HepG2 (cell line): ENCODE data around the gene PKD1L1. TPM values are rescaled to one million over a fixed set of nuclear protein-coding genes. Genes with fewer than 3 reads are reported as not detected.

Experiments used
- ATAC-seq: fragments of 200-7000 bp; cut with Tn5 transposase; 3 replicates; pipeline ENCODE4 v1.9.1; 2020; ENCODE audit warnings: mild to moderate bottlenecking, moderate library complexity
- BruUV-seq: library from RNA; stranded (reverse); fragments of 400-500 nt; replicated peaks from 2 replicates; lab custom pipeline; 2021; lab: Mats Ljungman, UMichigan
- CTCF ChIA-PET: fragments of 300-600 bp; formaldehyde crosslinking; extraction: SDS; loops from one replicate; lab custom pipeline; 2021; ENCODE audit warnings: low total read pairs, inconsistent platforms, low intra/inter-chr PET ratio; lab: Yijun Ruan, JAX
- POLR2A ChIA-PET: fragments of 350-600 bp; sonication (Branson Sonifier 250); formaldehyde crosslinking; loops from one replicate; lab custom pipeline; 2020; ENCODE audit warnings: antibody characterized with exemption, inconsistent platforms; lab: Yijun Ruan, JAX
- DNase-seq: peaks from one replicate; pipeline ENCODE4 v3.0.0-alpha.2; 2015; ENCODE audit warnings: low spot score
- FAIRE-seq: peaks from 3 replicates; lab custom pipeline; 2011; peaks lifted over from hg19 to GRCh38; lab: Jason Lieb, UNC
- H2AFZ ChIP-seq: one replicate; pipeline ENCODE4 v1.6.1; 2011; ENCODE audit warnings: low read length, inconsistent platforms
- H3K27ac ChIP-seq: fragments of 300-600 bp; 3 replicates; pipeline ENCODE4 v1.8.0; 2011; ENCODE audit warnings: mixed run types, mild to moderate bottlenecking, mixed read lengths, low read length, inconsistent platforms; ENCODE audit not compliant: insufficient read depth; ENCODE audit errors: extremely low read length
- H3K27me3 ChIP-seq, 2 experiments: fragments of 200-600 bp in 1 of 2; 2 replicates in 1 of 2; 3 replicates in 1 of 2; pipeline versions ENCODE4 v1.6.0 to v1.8.0; 2011; ENCODE audit warnings: low read length in 2 of 2, mild to moderate bottlenecking in 2 of 2, moderate library complexity in 2 of 2, inconsistent platforms in 1 of 2; ENCODE audit not compliant: insufficient read depth in 2 of 2, control insufficient read depth in 1 of 2
- H3K36me3 ChIP-seq, 2 experiments: fragments of 200-600 bp in 1 of 2; replicated peaks in 1 of 2; 2 replicates in 1 of 2; 3 replicates in 1 of 2; pipeline versions ENCODE4 v1.5.1 to v1.8.0; 2011; ENCODE audit warnings: low read length in 2 of 2, inconsistent platforms in 1 of 2; ENCODE audit not compliant: insufficient read depth in 2 of 2, control insufficient read depth in 1 of 2
- H3K4me1 ChIP-seq: 2 replicates; pipeline ENCODE4 v1.5.1; 2012; ENCODE audit warnings: low read length, inconsistent platforms; ENCODE audit not compliant: insufficient read depth
- H3K4me2 ChIP-seq: 2 replicates; pipeline ENCODE4 v1.6.0; 2011; ENCODE audit warnings: low read depth, low read length, inconsistent platforms
- H3K4me3 ChIP-seq, 3 experiments: fragments of 200-600 bp in 1 of 3; sonication (generic), shearing (Covaris generic) in 1 of 3; replicated peaks in 1 of 3; 2 replicates each; pipeline ENCODE4 v1.5.1; 2011 to 2016; ENCODE audit warnings: low read length in 3 of 3, inconsistent platforms in 2 of 3, low read depth in 2 of 3, mild to moderate bottlenecking in 2 of 3, control low read depth in 1 of 3, mixed read lengths in 1 of 3; ENCODE audit not compliant: insufficient read depth in 1 of 3
- H3K79me2 ChIP-seq: one replicate; pipeline ENCODE4 v1.6.1; 2011; ENCODE audit warnings: low read length, inconsistent platforms; ENCODE audit not compliant: insufficient read depth
- H3K9ac ChIP-seq: 2 replicates; pipeline ENCODE4 v1.6.0; 2011; ENCODE audit warnings: mild to moderate bottlenecking, low read depth, low read length, inconsistent platforms; ENCODE audit not compliant: insufficient read depth
- H3K9me3 ChIP-seq: 2 replicates; pipeline ENCODE4 v1.5.1; 2012; ENCODE audit warnings: mild to moderate bottlenecking, low read length
- H4K20me1 ChIP-seq: 2 replicates; pipeline ENCODE4 v1.6.0; 2011; ENCODE audit warnings: inconsistent platforms, mild to moderate bottlenecking, low read length, moderate library complexity; ENCODE audit not compliant: insufficient read depth
- EP300 ChIP-seq, 3 experiments: sonication (generic) in 1 of 3; formaldehyde crosslinking in 1 of 3; IDR thresholded peaks; 2 replicates each; pipeline versions ENCODE4 v1.5.1 to v1.6.1; 2011 to 2020; ENCODE audit warnings: low read depth in 2 of 3, low read length in 2 of 3, borderline replicate concordance in 1 of 3, improper control_type of control experiment in 1 of 3, mild to moderate bottlenecking in 1 of 3, missing genetic modification reagents in 1 of 3, moderate library complexity in 1 of 3
- HBP1 ChIP-seq: IDR thresholded peaks from 2 replicates; pipeline ENCODE4 v1.6.1; 2016; ENCODE audit warnings: low read depth, control low read depth
- HMGXB3 ChIP-seq: sonication (generic); formaldehyde crosslinking; IDR thresholded peaks from 2 replicates; pipeline ENCODE4 v1.4.0; 2020; ENCODE audit warnings: missing genetic modification reagents, borderline replicate concordance
- HNF4A ChIP-seq: sonication (generic); formaldehyde crosslinking; IDR thresholded peaks from 2 replicates; pipeline ENCODE4 v1.4.0; 2020; ENCODE audit warnings: missing genetic modification reagents
- MTF1 ChIP-seq: sonication (generic); formaldehyde crosslinking; IDR thresholded peaks from 2 replicates; pipeline ENCODE4 v1.5.0; 2020; ENCODE audit warnings: missing genetic modification reagents
- MTF2 ChIP-seq: sonication (generic); formaldehyde crosslinking; IDR thresholded peaks from 2 replicates; pipeline ENCODE4 v1.5.0; 2020; ENCODE audit warnings: missing genetic modification reagents, borderline replicate concordance
- ZNF629 ChIP-seq: sonication (generic); formaldehyde crosslinking; conservative IDR thresholded peaks from 2 replicates; pipeline ENCODE4 v1.5.0; 2020; ENCODE audit warnings: missing genetic modification reagents
- WGBS: methylation state at CpG from one replicate; pipeline ENCODE4 v1.1.6; 2017; ENCODE audit warnings: low lambda C conversion rate; 5-methylcytosine and 5-hydroxymethylcytosine counted together
- in situ Hi-C: cut with HindIII; loops from 2 replicates; pipeline ENCODE4 v1.10.0; 2017; ENCODE audit warnings: low pct_unique_long_range_greater_than_20kb; ENCODE audit not compliant: extremely low pct_ligation_motif_present
- intact Hi-C: fragments of 100-400 bp; cut with micrococcal nuclease; formaldehyde crosslinking; loops from one replicate; pipeline ENCODE4 v1.10.0; 2022; ENCODE audit not compliant: unreplicated experiment
- polyA plus RNA-seq, 8 experiments: library from polyadenylated mRNA; depleted of rRNA in 3 of 8; stranded (reverse) in 7 of 8; unstranded in 1 of 8; fragments of >200 nt; fragmentation: Illumina TruSeq in 4 of 8; extraction: Trizol in 4 of 8; gene quantifications; 2 replicates each; pipeline versions ENCODE4 v1.2.1 to v1.2.3, GENCODE V29; 2011 to 2016; ENCODE audit warnings: low read depth in 4 of 8, missing spikeins in 1 of 8, mixed read lengths in 1 of 8; ENCODE audit not compliant: insufficient read depth in 1 of 8
- total RNA-seq, 5 experiments: library from RNA; depleted of rRNA; stranded (reverse); fragments of >200 nt; fragmentation: Illumina TruSeq; extraction: Trizol; gene quantifications; 2 replicates each; pipeline ENCODE4 v1.2.3, GENCODE V29; 2016; ENCODE audit warnings: low read depth in 1 of 5
- TF ChIP-seq, protein P1 (sequence below): sonication (generic); formaldehyde crosslinking; conservative IDR thresholded peaks from 2 replicates; pipeline ENCODE4 v1.8.1; 2023; ENCODE audit warnings: missing genetic modification reagents
- TF ChIP-seq, protein P2 (sequence below), 2 experiments: IDR thresholded peaks; 2 replicates each; pipeline ENCODE4 v1.6.1; 2011 to 2012; ENCODE audit warnings: low read length in 2 of 2, borderline replicate concordance in 1 of 2, low read depth in 1 of 2, mild to moderate bottlenecking in 1 of 2, moderate library complexity in 1 of 2

The PKD1L1 gene
- total and polyA plus RNA-seq, 2 of the 13 experiments (the other 11 are each of a cell fraction or from before 2014, with no cell fraction given): 0.01 TPM; not detected in 1

GRCh38 chr7:47978790-47979144, 30.5 kb upstream of the PKD1L1 start:
- Histone ChIP-seq H3K4me1 (peaks cover 15% of the 10 kb centered on the region), H3K27me3 (no peaks in the 10 kb centered on the region; a peak in 1 of 5 replicates), H3K9me3 (no peaks in the 10 kb centered on the region), H3K4me3 (peak overlapping the region; percentile 72 to 81 (median 77)), H2AFZ (no peak overlapping the region), H3K4me2 (peak overlapping the region; percentile 99), H3K9ac (peak overlapping the region; percentile 69), H3K27ac (peak overlapping the region; percentile 77), H3K36me3 (peaks cover 13 to 41% of the 10 kb centered on the region in 2 experiments), H4K20me1 (no peaks in the 10 kb centered on the region)
- FAIRE-seq: peak; percentile 40
- in situ Hi-C loops: no loop called here
- no peak for DNase-seq
- ChIA-PET POLR2A (interaction anchor here (1.5 kb wide), 1 partner anchor 110 kb away, joined by 5 read pairs; the partner anchor contains the start of gene UPP1), CTCF (no interaction called here)
- ATAC-seq: no peak
- WGBS: 15% methylated on average over 4 of the region's 4 CpGs
- TSS peak; percentile 63 for BruUV-seq
- no peak for TF ChIP-seq HNF4A
- peak; percentile 1; the same call in 1 of the 2 replicates for TF ChIP-seq HBP1 (CRISPR knock-in tag)
- TF ChIP-seq, protein P1, sequence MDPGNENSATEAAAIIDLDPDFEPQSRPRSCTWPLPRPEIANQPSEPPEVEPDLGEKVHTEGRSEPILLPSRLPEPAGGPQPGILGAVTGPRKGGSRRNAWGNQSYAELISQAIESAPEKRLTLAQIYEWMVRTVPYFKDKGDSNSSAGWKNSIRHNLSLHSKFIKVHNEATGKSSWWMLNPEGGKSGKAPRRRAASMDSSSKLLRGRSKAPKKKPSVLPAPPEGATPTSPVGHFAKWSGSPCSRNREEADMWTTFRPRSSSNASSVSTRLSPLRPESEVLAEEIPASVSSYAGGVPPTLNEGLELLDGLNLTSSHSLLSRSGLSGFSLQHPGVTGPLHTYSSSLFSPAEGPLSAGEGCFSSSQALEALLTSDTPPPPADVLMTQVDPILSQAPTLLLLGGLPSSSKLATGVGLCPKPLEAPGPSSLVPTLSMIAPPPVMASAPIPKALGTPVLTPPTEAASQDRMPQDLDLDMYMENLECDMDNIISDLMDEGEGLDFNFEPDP (CRISPR knock-in tag): 0 out of 2 replicates have a peak, but pooled peaks have one; percentile 11
- TF ChIP-seq, protein P2, sequence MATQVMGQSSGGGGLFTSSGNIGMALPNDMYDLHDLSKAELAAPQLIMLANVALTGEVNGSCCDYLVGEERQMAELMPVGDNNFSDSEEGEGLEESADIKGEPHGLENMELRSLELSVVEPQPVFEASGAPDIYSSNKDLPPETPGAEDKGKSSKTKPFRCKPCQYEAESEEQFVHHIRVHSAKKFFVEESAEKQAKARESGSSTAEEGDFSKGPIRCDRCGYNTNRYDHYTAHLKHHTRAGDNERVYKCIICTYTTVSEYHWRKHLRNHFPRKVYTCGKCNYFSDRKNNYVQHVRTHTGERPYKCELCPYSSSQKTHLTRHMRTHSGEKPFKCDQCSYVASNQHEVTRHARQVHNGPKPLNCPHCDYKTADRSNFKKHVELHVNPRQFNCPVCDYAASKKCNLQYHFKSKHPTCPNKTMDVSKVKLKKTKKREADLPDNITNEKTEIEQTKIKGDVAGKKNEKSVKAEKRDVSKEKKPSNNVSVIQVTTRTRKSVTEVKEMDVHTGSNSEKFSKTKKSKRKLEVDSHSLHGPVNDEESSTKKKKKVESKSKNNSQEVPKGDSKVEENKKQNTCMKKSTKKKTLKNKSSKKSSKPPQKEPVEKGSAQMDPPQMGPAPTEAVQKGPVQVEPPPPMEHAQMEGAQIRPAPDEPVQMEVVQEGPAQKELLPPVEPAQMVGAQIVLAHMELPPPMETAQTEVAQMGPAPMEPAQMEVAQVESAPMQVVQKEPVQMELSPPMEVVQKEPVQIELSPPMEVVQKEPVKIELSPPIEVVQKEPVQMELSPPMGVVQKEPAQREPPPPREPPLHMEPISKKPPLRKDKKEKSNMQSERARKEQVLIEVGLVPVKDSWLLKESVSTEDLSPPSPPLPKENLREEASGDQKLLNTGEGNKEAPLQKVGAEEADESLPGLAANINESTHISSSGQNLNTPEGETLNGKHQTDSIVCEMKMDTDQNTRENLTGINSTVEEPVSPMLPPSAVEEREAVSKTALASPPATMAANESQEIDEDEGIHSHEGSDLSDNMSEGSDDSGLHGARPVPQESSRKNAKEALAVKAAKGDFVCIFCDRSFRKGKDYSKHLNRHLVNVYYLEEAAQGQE (IDR thresholded peaks at IDR 0.05; ENCODE audit: borderline replicate concordance in 1 of 2, low read depth in 1 of 2, low read length in 2 of 2): no peak
- 0 out of 2 replicates have a peak, but pooled peaks have one; percentile 7 for TF ChIP-seq MTF2 (CRISPR knock-in tag)
- no peak for TF ChIP-seq MTF1 (CRISPR knock-in tag)
- TF ChIP-seq HMGXB3: 0 out of 2 replicates have a peak, but pooled peaks have one; percentile 44
- no peak for TF ChIP-seq EP300 (IDR thresholded peaks at IDR 0.05; ENCODE audit: low read depth in 2 of 2, low read length in 2 of 2)
- TF ChIP-seq EP300 (CRISPR knock-in tag; IDR thresholded peaks at IDR 0.05; ENCODE audit: borderline replicate concordance): no peak
- TF ChIP-seq ZNF629 (CRISPR knock-in tag): 0 out of 2 replicates have a peak, but pooled peaks have one; percentile 1
- TF ChIP-seq, all 625 proteins: peak for 5
- intact Hi-C loops: loop anchor here (1.0 kb wide), 1 partner anchor 110 kb away; no protein-coding TSS in a partner anchor
- peaks cover 4% of the 10 kb centered on the region for H3K79me2 ChIP-seq
